Loucy (cell line): ENCODE measurements around the gene LRRC17.

Experiments used
- H2AFZ ChIP-seq: fragments of 200-600 bp; sonication (generic); 2 replicates; pipeline ENCODE4 v1.6.0; 2016; ENCODE audit warnings: antibody characterized with exemption, mild to moderate bottlenecking, low read length, moderate library complexity
- H3F3A ChIP-seq: fragments of 200-600 bp; 2 replicates; pipeline ENCODE4 v1.6.0; 2016; ENCODE audit warnings: antibody characterized with exemption, low read depth, mild to moderate bottlenecking
- H3K27me3 ChIP-seq: fragments of 200-600 bp; sonication (generic); 2 replicates; pipeline ENCODE4 v1.6.1; 2014; ENCODE audit warnings: low read length, mild to moderate bottlenecking; ENCODE audit not compliant: insufficient read depth, poor library complexity, severe bottlenecking
- H3K36me3 ChIP-seq: fragments of 200-600 bp; sonication (generic); 2 replicates; pipeline ENCODE4 v1.6.1; 2016; ENCODE audit warnings: low read length; ENCODE audit not compliant: insufficient read depth
- H3K4me1 ChIP-seq: fragments of 200-600 bp; sonication (generic); 2 replicates; pipeline ENCODE4 v1.5.1; 2014; ENCODE audit warnings: low read length, mild to moderate bottlenecking; ENCODE audit not compliant: insufficient read depth, poor library complexity, severe bottlenecking
- H3K4me2 ChIP-seq: fragments of 200-600 bp; sonication (generic); 2 replicates; pipeline ENCODE4 v1.6.0; 2014; ENCODE audit warnings: antibody characterized with exemption, low read length, low read depth, mild to moderate bottlenecking; ENCODE audit not compliant: poor library complexity, severe bottlenecking
- H3K4me3 ChIP-seq: fragments of 200-600 bp; sonication (generic); 2 replicates; pipeline ENCODE4 v1.5.1; 2014; ENCODE audit warnings: low read length, mild to moderate bottlenecking, mixed read lengths; ENCODE audit not compliant: poor library complexity, severe bottlenecking
- H3K79me2 ChIP-seq: fragments of 200-600 bp; sonication (generic); 2 replicates; pipeline ENCODE4 v1.6.1; 2014; ENCODE audit warnings: low read length; ENCODE audit not compliant: insufficient read depth
- H3K9ac ChIP-seq: fragments of 200-600 bp; sonication (generic); 2 replicates; pipeline ENCODE4 v1.6.0; 2014; ENCODE audit warnings: mild to moderate bottlenecking, low read depth, low read length, moderate library complexity; ENCODE audit not compliant: poor library complexity, severe bottlenecking
- H3K9me2 ChIP-seq: fragments of 200-600 bp; sonication (generic); replicated peaks from 2 replicates; pipeline ENCODE4 v1.6.1; 2016; ENCODE audit warnings: low read depth, low read length, mixed read lengths
- H3K9me3 ChIP-seq: fragments of 200-600 bp; sonication (generic); 2 replicates; pipeline ENCODE4 v1.6.1; 2014; ENCODE audit warnings: mild to moderate bottlenecking, antibody characterized with exemption, low read length, low read depth; ENCODE audit not compliant: insufficient read depth
- H4K20me1 ChIP-seq: fragments of 200-600 bp; sonication (generic); 2 replicates; pipeline ENCODE4 v1.6.0; 2014; ENCODE audit warnings: antibody characterized with exemption, low read length, mild to moderate bottlenecking; ENCODE audit not compliant: insufficient read depth, poor library complexity, severe bottlenecking
- CTCF ChIP-seq: fragments of 200-600 bp; sonication (generic); conservative IDR thresholded peaks from 2 replicates; pipeline ENCODE4 v1.5.1; 2014; ENCODE audit warnings: mild to moderate bottlenecking, antibody characterized with exemption, low read length
- EZH2phosphoT487 ChIP-seq: fragments of 200-600 bp; IDR thresholded peaks from 2 replicates; pipeline ENCODE4 v1.6.1; 2018; ENCODE audit warnings: antibody characterized with exemption, mild to moderate bottlenecking, moderate library complexity, borderline replicate concordance

LRRC17 gene

GRCh38 chr7:102874166-102874829 is 38.5 kb upstream of the LRRC17 start:
- Histone ChIP-seq H3K4me1 (peaks cover 4% of the 10 kb centered on the region), H3F3A (no peaks in the 10 kb centered on the region), H3K4me3 (no peak overlapping the region)

GRCh38 chr7:102874966-102875365 is 37.8 kb upstream of the LRRC17 start:
- Histone ChIP-seq H3K79me2 (no peaks in the 10 kb centered on the region), H3K9ac (no peak overlapping the region), H4K20me1 (no peaks in the 10 kb centered on the region), H3F3A (no peaks in the 10 kb centered on the region), H3K4me1 (peaks cover 4% of the 10 kb centered on the region), H3K27me3 (no peaks in the 10 kb centered on the region), H3K36me3 (no peaks in the 10 kb centered on the region), H3K9me2 (no peaks in the 10 kb centered on the region), H2AFZ (no peak overlapping the region), H3K9me3 (no peaks in the 10 kb centered on the region), H3K4me2 (no peak overlapping the region), H3K4me3 (no peak overlapping the region)
- TF ChIP-seq EZH2phosphoT487 (no peak), CTCF (no peak)

More at GRCh38 chr7:102874166-102874829, 38.5 kb upstream of the LRRC17 start:
- H4K20me1 ChIP-seq: no peaks in the 10 kb centered on the region
- no peaks in the 10 kb centered on the region for H3K9me3 ChIP-seq
- no peaks in the 10 kb centered on the region for H3K9me2 ChIP-seq
- no peaks in the 10 kb centered on the region for H3K36me3 ChIP-seq
- no peaks in the 10 kb centered on the region for H3K27me3 ChIP-seq
- H2AFZ ChIP-seq: no peak overlapping the region
- H3K4me2 ChIP-seq: no peak overlapping the region
- no peaks in the 10 kb centered on the region for H3K79me2 ChIP-seq
- H3K9ac ChIP-seq: no peak overlapping the region
- no peak for TF ChIP-seq EZH2phosphoT487
- no peak for TF ChIP-seq CTCF

GRCh38 chr7:102875700-102876295 is 37.0 kb upstream of the LRRC17 start:
- Histone ChIP-seq H3K36me3 (no peaks in the 10 kb centered on the region), H3K9ac (no peak overlapping the region), H3K9me2 (no peaks in the 10 kb centered on the region), H3K4me3 (no peak overlapping the region), H3K79me2 (no peaks in the 10 kb centered on the region), H3F3A (no peaks in the 10 kb centered on the region), H3K27me3 (no peaks in the 10 kb centered on the region), H3K9me3 (no peaks in the 10 kb centered on the region), H3K4me1 (peaks cover 4% of the 10 kb centered on the region), H4K20me1 (no peaks in the 10 kb centered on the region), H2AFZ (no peak overlapping the region), H3K4me2 (no peak overlapping the region)
- TF ChIP-seq CTCF (no peak), EZH2phosphoT487 (no peak)
